Measurements from ENCODE around the gene ABCF3.
"Not testable (repeated sequence)": the region's sequence is repeated elsewhere in the genome, so short reads cannot be mapped to it uniquely, and the experiment has no call there.

- TF ChIP-seq CTCF, POLR2A (IDR thresholded peaks at IDR 0.05): not testable (repeated sequence)
These were observed 36.2 kb upstream of the ABCF3 start for GRCh38 chr3:184149770-184150169.

Measured in prostate gland (tissue), 2 donors.